ENCODE data around the gene IL20RB. TPM values are rescaled to one million over a fixed set of nuclear protein-coding genes. Genes with fewer than 3 reads are reported as not detected.

IL20RB gene
- total and polyA plus RNA-seq, 10 donors = 0.33 to 3.1 (median 0.85) TPM

DNA sequence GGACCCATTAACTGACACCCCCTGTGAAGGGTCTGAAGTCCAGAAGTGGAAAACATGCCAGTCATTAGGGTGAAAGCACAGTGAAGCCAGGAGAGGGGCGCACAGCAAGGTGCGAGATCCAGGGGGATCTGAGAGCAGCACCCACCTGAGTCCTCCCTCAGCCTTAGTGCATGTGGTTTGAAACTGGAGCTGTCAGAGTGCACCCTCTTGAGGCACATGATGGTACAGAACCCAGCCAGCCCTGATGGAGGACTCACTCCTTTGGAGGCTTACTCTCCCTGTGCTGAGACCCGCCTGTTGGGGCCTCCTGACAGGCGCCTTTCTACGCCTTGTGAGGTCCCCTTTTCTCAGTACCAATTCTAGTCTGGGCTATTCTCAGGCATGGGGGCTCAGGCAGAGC is 77.8 kb downstream of the IL20RB start:
- H3K9me3 ChIP-seq = no peaks in the 10 kb centered on the region
- intact Hi-C loops (cut with DNase I; ENCODE audit: low total_unique reads) = no loop called here
- WGBS, 5 donors = 83 to 97% (median 92%) methylated on average over 5 of the region's 5 CpGs
- H3K36me3 ChIP-seq = no peaks in the 10 kb centered on the region
- H3K4me3 ChIP-seq = no peak overlapping the region
- H3K27ac ChIP-seq = no peak overlapping the region
- no peak for DNase-seq
- peaks cover 0 to 13% (median 9%) of the 10 kb centered on the region in 6 donors for H3K4me1 ChIP-seq
- TF ChIP-seq POLR2AphosphoS5 (IDR thresholded peaks at IDR 0.05) = no peak
- TF ChIP-seq POLR2A (IDR thresholded peaks at IDR 0.05) = no peak
- TF ChIP-seq, protein P1, sequence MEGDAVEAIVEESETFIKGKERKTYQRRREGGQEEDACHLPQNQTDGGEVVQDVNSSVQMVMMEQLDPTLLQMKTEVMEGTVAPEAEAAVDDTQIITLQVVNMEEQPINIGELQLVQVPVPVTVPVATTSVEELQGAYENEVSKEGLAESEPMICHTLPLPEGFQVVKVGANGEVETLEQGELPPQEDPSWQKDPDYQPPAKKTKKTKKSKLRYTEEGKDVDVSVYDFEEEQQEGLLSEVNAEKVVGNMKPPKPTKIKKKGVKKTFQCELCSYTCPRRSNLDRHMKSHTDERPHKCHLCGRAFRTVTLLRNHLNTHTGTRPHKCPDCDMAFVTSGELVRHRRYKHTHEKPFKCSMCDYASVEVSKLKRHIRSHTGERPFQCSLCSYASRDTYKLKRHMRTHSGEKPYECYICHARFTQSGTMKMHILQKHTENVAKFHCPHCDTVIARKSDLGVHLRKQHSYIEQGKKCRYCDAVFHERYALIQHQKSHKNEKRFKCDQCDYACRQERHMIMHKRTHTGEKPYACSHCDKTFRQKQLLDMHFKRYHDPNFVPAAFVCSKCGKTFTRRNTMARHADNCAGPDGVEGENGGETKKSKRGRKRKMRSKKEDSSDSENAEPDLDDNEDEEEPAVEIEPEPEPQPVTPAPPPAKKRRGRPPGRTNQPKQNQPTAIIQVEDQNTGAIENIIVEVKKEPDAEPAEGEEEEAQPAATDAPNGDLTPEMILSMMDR (IDR thresholded peaks at IDR 0.05 in 8 of 11, conservative IDR thresholded peaks at IDR 0.05 in 3 of 11) = no peak
- peaks cover 0 to 35% (median 0%) of the 10 kb centered on the region in 7 donors for H3K27me3 ChIP-seq (replicated peaks in 1 of 7)

DNA sequence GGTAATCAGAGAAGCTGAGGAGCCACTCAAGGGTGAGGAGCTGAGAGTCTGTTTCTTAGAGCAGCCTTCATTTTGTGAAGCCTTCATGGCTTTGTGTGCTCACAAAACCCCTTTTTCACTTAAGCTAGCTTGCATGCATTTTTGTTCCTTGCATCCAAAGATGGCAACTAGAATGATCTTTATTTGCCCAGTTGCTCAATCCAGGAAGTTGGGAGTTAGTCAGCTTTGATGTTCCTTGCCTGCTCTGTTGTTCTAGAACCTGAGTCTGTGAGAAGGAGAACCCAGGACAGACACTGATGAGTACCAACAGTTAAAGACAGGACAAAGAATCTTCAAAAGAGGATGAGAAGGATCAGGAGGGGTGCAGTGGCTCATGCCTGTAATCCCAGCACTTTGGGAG is 81.8 kb downstream of the IL20RB start:
- TF ChIP-seq POLR2AphosphoS5 (IDR thresholded peaks at IDR 0.05) (no peak), POLR2A (IDR thresholded peaks at IDR 0.05) (no peak)
- TF ChIP-seq, protein P1 (IDR thresholded peaks at IDR 0.05 in 8 of 11, conservative IDR thresholded peaks at IDR 0.05 in 3 of 11) = no peak
- Histone ChIP-seq H3K9me3 (no peaks in the 10 kb centered on the region), H3K4me1 (no peaks in the 10 kb centered on the region), H3K27me3 (replicated peaks in 1 of 7) (peaks cover 0 to 8% (median 0%) of the 10 kb centered on the region in 7 donors), H3K27ac (no peak overlapping the region), H3K36me3 (no peaks in the 10 kb centered on the region), H3K4me3 (no peak overlapping the region)
- no peak for DNase-seq
- intact Hi-C loops (cut with DNase I; ENCODE audit: low total_unique reads) = no loop called here

DNA sequence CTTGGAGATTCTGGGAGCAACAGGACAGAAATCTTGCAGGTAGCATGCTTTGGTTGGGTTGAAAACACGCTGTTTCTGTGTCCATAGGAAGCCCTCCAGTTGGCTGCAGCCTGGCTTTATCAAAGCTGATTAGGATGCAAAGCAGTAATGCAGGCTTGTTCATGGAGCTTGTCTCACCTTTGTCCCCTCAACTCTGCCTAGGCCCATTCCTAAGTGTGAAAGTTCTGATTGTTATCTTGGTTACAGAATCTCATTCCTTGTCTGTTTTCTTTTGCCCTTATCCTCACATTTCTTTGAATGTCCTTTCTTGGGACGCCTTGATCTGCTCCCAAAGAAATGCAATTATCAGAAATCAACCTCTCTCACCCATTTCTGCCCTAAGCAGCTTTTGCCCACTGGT is 83.5 kb downstream of the IL20RB start:
- Histone ChIP-seq H3K27ac (no peak overlapping the region), H3K4me3 (no peak overlapping the region), H3K4me1 (no peaks in the 10 kb centered on the region), H3K27me3 (replicated peaks in 1 of 7) (no peaks in the 10 kb centered on the region), H3K36me3 (no peaks in the 10 kb centered on the region), H3K9me3 (no peaks in the 10 kb centered on the region)
- no peak for DNase-seq
- intact Hi-C loops (cut with DNase I; ENCODE audit: low total_unique reads) = no loop called here
- 82 to 97% (median 84%) methylated on average over 2 of the region's 2 CpGs for WGBS, 5 donors
- TF ChIP-seq POLR2A (IDR thresholded peaks at IDR 0.05) (no peak), POLR2AphosphoS5 (IDR thresholded peaks at IDR 0.05) (no peak)
- TF ChIP-seq, protein P1 (IDR thresholded peaks at IDR 0.05 in 8 of 11, conservative IDR thresholded peaks at IDR 0.05 in 3 of 11) = no peak

DNA sequence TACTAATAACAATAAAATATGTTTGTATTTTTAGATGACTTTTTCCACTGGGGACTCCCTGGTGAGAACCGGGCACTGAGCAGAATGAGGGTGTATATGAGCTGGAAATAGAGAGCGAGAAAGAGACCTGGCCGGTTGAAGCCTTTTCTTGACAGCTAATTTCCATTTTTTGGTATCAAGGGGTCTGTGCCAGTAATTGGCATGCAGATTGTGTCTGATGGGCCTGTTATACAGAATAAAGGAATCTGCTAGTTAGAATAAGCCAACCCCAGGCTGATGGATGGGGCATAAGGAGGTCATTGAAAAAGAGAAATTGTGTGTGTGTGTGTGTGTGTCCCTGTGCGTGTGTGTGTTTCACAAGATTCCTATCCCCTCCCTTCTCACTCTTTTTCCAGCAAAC is 83.9 kb downstream of the IL20RB start:
- Histone ChIP-seq H3K4me3 (no peak overlapping the region), H3K36me3 (no peaks in the 10 kb centered on the region), H3K9me3 (no peaks in the 10 kb centered on the region), H3K27ac (no peak overlapping the region), H3K4me1 (no peaks in the 10 kb centered on the region), H3K27me3 (replicated peaks in 1 of 7) (peaks cover 0 to under 1% (median 0%) of the 10 kb centered on the region in 7 donors)
- intact Hi-C loops (cut with DNase I; ENCODE audit: low total_unique reads) = no loop called here
- TF ChIP-seq, protein P1 (IDR thresholded peaks at IDR 0.05 in 8 of 11, conservative IDR thresholded peaks at IDR 0.05 in 3 of 11) = no peak
- no peak for TF ChIP-seq POLR2A (IDR thresholded peaks at IDR 0.05)
- 71 to 94% (median 83%) methylated on average over 4 of the region's 4 CpGs for WGBS, 5 donors
- DNase-seq = no peak

Data from spleen (tissue), 11 donors.